Neural cell (in vitro differentiated cells): ENCODE data around the gene LINC01488. TPM values are rescaled to one million over a fixed set of nuclear protein-coding genes. Genes with fewer than 3 reads are reported as not detected.

Experiments used
- H2AFZ ChIP-seq: fragments of 200-600, 300-800 bp; sonication (generic), shearing (Covaris generic); 2 replicates; pipeline ENCODE4 v1.6.0; 2014; ENCODE audit warnings: low read depth, mild to moderate bottlenecking, antibody characterized with exemption, low read length, moderate library complexity
- H3F3A ChIP-seq: fragments of 200-600 bp; shearing (Covaris generic); 2 replicates; pipeline ENCODE4 v1.6.1; 2016; ENCODE audit warnings: mild to moderate bottlenecking, moderate library complexity, mixed read lengths, antibody characterized with exemption, low read length; ENCODE audit not compliant: insufficient read depth, poor library complexity, severe bottlenecking
- H3K27ac ChIP-seq: fragments of 200-600, 300-800 bp; sonication (generic), shearing (Covaris generic); 2 replicates; pipeline ENCODE4 v1.5.1; 2014; ENCODE audit warnings: mild to moderate bottlenecking, low read length, moderate library complexity
- H3K27me3 ChIP-seq: fragments of 300-800, 200-600 bp; sonication (generic), shearing (Covaris generic); 2 replicates; pipeline ENCODE4 v1.6.0; 2014; ENCODE audit warnings: mild to moderate bottlenecking, low read depth, low read length, moderate library complexity; ENCODE audit not compliant: insufficient read depth
- H3K36me3 ChIP-seq: fragments of 300-800, 200-600 bp; sonication (generic), shearing (Covaris generic); 2 replicates; pipeline ENCODE4 v1.5.1; 2014; ENCODE audit warnings: mild to moderate bottlenecking, antibody characterized with exemption, low read length, moderate library complexity; ENCODE audit not compliant: insufficient read depth
- H3K4me2 ChIP-seq: fragments of 300-800, 200-600 bp; sonication (generic), shearing (Covaris generic); 2 replicates; pipeline ENCODE4 v1.6.0; 2014; ENCODE audit warnings: mild to moderate bottlenecking, low read length
- H3K4me3 ChIP-seq: fragments of 300-800, 200-600 bp; sonication (generic), shearing (Covaris generic); 2 replicates; pipeline ENCODE4 v1.5.1; 2014; ENCODE audit warnings: mild to moderate bottlenecking, low read length, moderate library complexity
- H3K79me2 ChIP-seq: fragments of 200-600 bp; shearing (Covaris generic); replicated peaks from 2 replicates; pipeline ENCODE4 v1.6.0; 2014; ENCODE audit warnings: mild to moderate bottlenecking, low read length, moderate library complexity; ENCODE audit not compliant: insufficient read depth
- H3K9ac ChIP-seq: fragments of 300-800, 200-600 bp; sonication (generic), shearing (Covaris generic); 2 replicates; pipeline ENCODE4 v1.6.1; 2016; ENCODE audit warnings: mild to moderate bottlenecking, low read length, mixed read lengths
- H3K9me2 ChIP-seq: fragments of 200-600 bp; shearing (Covaris generic); 2 replicates; pipeline ENCODE4 v1.6.1; 2016; ENCODE audit warnings: mild to moderate bottlenecking, low read length, mixed read lengths; ENCODE audit not compliant: insufficient read depth
- H3K9me3 ChIP-seq: fragments of 200-600, 300-800 bp; sonication (generic), shearing (Covaris generic); 2 replicates; pipeline ENCODE4 v1.6.1; 2016; ENCODE audit warnings: mild to moderate bottlenecking, mixed run types, low read length, moderate library complexity, mixed read lengths
- H4K20me1 ChIP-seq: fragments of 200-600 bp; shearing (Covaris generic); 2 replicates; pipeline ENCODE4 v1.6.1; 2016; ENCODE audit warnings: mild to moderate bottlenecking, mixed run types; ENCODE audit not compliant: insufficient read depth
- EP300 ChIP-seq: fragments of 450-650 bp; conservative IDR thresholded peaks from 2 replicates; pipeline ENCODE4 v1.6.1; 2014; ENCODE audit warnings: antibody characterized with exemption, mild to moderate bottlenecking, moderate library complexity; ENCODE audit not compliant: poor library complexity, severe bottlenecking
- EZH2 ChIP-seq: fragments of 200-600, 300-800 bp; shearing (Covaris generic), sonication (generic); IDR thresholded peaks from 2 replicates; pipeline ENCODE4 v1.6.1; 2014; ENCODE audit warnings: antibody characterized with exemption, low read length, borderline replicate concordance, mild to moderate bottlenecking; ENCODE audit not compliant: insufficient read depth, poor library complexity, severe bottlenecking
- MXI1 ChIP-seq: fragments of 450-650 bp; conservative IDR thresholded peaks from 2 replicates; pipeline ENCODE4 v1.6.1; 2014; ENCODE audit warnings: antibody characterized with exemption, mild to moderate bottlenecking; ENCODE audit not compliant: poor library complexity, severe bottlenecking
- POLR2AphosphoS5 ChIP-seq: IDR thresholded peaks from 2 replicates; pipeline ENCODE4 v1.6.1; 2012
- RAD21 ChIP-seq: fragments of 450-650 bp; conservative IDR thresholded peaks from 2 replicates; pipeline ENCODE4 v1.6.1; 2014; ENCODE audit warnings: antibody characterized with exemption, mild to moderate bottlenecking, moderate library complexity
- REST ChIP-seq: IDR thresholded peaks from 2 replicates; pipeline ENCODE4 v1.6.1; 2012; ENCODE audit warnings: borderline replicate concordance
- SMC3 ChIP-seq: fragments of 450-650 bp; conservative IDR thresholded peaks from 2 replicates; pipeline ENCODE4 v1.6.1; 2014; ENCODE audit warnings: antibody characterized with exemption, mild to moderate bottlenecking, moderate library complexity; ENCODE audit not compliant: poor library complexity
- TAF1 ChIP-seq: IDR thresholded peaks from 2 replicates; pipeline ENCODE4 v1.6.1; 2012; ENCODE audit warnings: low read depth
- polyA plus RNA-seq: library from polyadenylated mRNA; depleted of rRNA; stranded (reverse); fragments of >200 nt; gene quantifications from 2 replicates; pipeline ENCODE4 v1.2.3, GENCODE V29; 2014
- TF ChIP-seq, protein P1 (sequence below): fragments of 450-650 bp; IDR thresholded peaks from 2 replicates; pipeline ENCODE4 v1.5.1; 2014; ENCODE audit warnings: antibody characterized with exemption, mild to moderate bottlenecking, moderate library complexity; ENCODE audit not compliant: poor library complexity, severe bottlenecking

LINC01488 gene
- polyA plus RNA-seq, 1 donor from 2014 or later: not detected

GRCh38 chr11:69530278-69531070, 49.0 kb downstream of the LINC01488 start:
- Histone ChIP-seq H3F3A (no peaks in the 10 kb centered on the region), H3K9me3 (no peaks in the 10 kb centered on the region), H3K9ac (no peak overlapping the region), H3K36me3 (no peaks in the 10 kb centered on the region), H3K9me2 (no peaks in the 10 kb centered on the region), H3K4me2 (no peak overlapping the region), H4K20me1 (no peaks in the 10 kb centered on the region), H2AFZ (no peak overlapping the region), H3K4me3 (no peak overlapping the region), H3K79me2 (no peaks in the 10 kb centered on the region), H3K27ac (no peak overlapping the region), H3K27me3 (no peaks in the 10 kb centered on the region)
- TF ChIP-seq REST (no peak), EZH2 (no peak)

GRCh38 chr11:69531071-69531716, 49.7 kb downstream of the LINC01488 start:
- Histone ChIP-seq H3K79me2 (no peaks in the 10 kb centered on the region), H3K9ac (no peak overlapping the region), H3K27ac (no peak overlapping the region), H2AFZ (no peak overlapping the region), H3K9me2 (no peaks in the 10 kb centered on the region), H3K4me2 (no peak overlapping the region), H3F3A (no peaks in the 10 kb centered on the region), H3K27me3 (no peaks in the 10 kb centered on the region), H4K20me1 (no peaks in the 10 kb centered on the region), H3K4me3 (no peak overlapping the region), H3K9me3 (no peaks in the 10 kb centered on the region), H3K36me3 (no peaks in the 10 kb centered on the region)
- no peak for TF ChIP-seq SMC3
- TF ChIP-seq, protein P1, sequence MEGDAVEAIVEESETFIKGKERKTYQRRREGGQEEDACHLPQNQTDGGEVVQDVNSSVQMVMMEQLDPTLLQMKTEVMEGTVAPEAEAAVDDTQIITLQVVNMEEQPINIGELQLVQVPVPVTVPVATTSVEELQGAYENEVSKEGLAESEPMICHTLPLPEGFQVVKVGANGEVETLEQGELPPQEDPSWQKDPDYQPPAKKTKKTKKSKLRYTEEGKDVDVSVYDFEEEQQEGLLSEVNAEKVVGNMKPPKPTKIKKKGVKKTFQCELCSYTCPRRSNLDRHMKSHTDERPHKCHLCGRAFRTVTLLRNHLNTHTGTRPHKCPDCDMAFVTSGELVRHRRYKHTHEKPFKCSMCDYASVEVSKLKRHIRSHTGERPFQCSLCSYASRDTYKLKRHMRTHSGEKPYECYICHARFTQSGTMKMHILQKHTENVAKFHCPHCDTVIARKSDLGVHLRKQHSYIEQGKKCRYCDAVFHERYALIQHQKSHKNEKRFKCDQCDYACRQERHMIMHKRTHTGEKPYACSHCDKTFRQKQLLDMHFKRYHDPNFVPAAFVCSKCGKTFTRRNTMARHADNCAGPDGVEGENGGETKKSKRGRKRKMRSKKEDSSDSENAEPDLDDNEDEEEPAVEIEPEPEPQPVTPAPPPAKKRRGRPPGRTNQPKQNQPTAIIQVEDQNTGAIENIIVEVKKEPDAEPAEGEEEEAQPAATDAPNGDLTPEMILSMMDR: no peak
- no peak for TF ChIP-seq POLR2AphosphoS5
- no peak for TF ChIP-seq EZH2
- no peak for TF ChIP-seq EP300
- TF ChIP-seq RAD21: no peak
- TF ChIP-seq MXI1: no peak
- no peak for TF ChIP-seq TAF1
- no peak for TF ChIP-seq REST
